ENCODE measurements around the gene GANAB.

DNA sequence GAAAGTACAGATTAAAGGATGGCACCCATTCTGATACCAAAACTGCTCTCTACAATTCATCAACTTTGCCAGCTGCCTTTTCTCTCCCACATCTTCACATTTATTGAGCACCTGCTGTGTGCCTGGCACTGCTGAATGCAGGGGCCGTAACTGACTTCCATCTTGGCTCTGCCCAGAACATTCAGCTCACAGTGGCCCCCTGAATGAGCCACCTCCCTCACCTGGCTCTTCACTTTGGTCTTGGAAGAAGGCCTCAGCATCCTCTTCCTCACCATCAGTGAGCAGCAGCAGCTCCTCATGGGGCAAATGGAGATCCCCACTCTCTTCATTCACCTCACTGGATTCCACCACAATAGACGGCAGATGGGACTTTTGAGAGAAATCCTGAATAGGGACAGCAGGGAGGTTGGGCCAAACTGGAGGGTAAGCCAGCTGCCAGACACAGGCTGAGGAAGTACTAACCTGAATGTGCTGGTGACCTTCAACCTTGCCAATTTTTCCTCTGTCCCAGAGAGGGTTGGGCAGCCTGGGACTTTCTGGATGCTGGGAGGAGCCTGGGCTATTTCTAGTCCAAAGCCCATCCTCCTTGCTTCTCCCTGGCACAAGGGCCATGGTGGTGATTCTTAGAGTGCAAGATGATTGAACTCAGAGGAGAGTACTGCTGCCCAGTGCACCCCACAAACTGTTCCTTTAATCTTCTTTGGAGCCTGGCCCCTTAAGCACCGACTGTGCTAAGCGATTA lies 23.2 kb upstream of the GANAB start:
- TF ChIP-seq, protein P1, sequence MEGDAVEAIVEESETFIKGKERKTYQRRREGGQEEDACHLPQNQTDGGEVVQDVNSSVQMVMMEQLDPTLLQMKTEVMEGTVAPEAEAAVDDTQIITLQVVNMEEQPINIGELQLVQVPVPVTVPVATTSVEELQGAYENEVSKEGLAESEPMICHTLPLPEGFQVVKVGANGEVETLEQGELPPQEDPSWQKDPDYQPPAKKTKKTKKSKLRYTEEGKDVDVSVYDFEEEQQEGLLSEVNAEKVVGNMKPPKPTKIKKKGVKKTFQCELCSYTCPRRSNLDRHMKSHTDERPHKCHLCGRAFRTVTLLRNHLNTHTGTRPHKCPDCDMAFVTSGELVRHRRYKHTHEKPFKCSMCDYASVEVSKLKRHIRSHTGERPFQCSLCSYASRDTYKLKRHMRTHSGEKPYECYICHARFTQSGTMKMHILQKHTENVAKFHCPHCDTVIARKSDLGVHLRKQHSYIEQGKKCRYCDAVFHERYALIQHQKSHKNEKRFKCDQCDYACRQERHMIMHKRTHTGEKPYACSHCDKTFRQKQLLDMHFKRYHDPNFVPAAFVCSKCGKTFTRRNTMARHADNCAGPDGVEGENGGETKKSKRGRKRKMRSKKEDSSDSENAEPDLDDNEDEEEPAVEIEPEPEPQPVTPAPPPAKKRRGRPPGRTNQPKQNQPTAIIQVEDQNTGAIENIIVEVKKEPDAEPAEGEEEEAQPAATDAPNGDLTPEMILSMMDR (IDR thresholded peaks at IDR 0.05) = no peak
- no peak for TF ChIP-seq POLR2A (IDR thresholded peaks at IDR 0.05)

Data from thyroid gland (tissue), 4 donors.